Retina (tissue), 1 donor: ENCODE measurements around the gene HCRTR1.
"Not testable (repeated sequence)": the region's sequence is repeated elsewhere in the genome, so short reads cannot be mapped to it uniquely, and the experiment has no call there.

Experiments used
- DNase-seq: peaks from one replicate; pipeline ENCODE4 v3.0.0-alpha.2; 2016

The HCRTR1 gene

GRCh38 chr1:31581821-31582810 lies 35.4 kb upstream of the HCRTR1 start:
- no peak for DNase-seq

- no peak for DNase-seq
Observed at GRCh38 chr1:31583082-31583994, 34.2 kb upstream of the HCRTR1 start.

GRCh38 chr1:31583995-31584868 lies 33.3 kb upstream of the HCRTR1 start:
- no peak for DNase-seq

GRCh38 chr1:31584869-31585735 lies 32.4 kb upstream of the HCRTR1 start:
- DNase-seq, result no peak

GRCh38 chr1:31585736-31586365 lies 31.6 kb upstream of the HCRTR1 start:
- DNase-seq, result no peak

GRCh38 chr1:31586376-31587327 lies 30.8 kb upstream of the HCRTR1 start:
- peak; percentile 47 for DNase-seq

- not testable (repeated sequence) for DNase-seq
Observed at GRCh38 chr1:31587328-31587699, 30.2 kb upstream of the HCRTR1 start.

GRCh38 chr1:31587720-31588423 lies 29.6 kb upstream of the HCRTR1 start:
- DNase-seq, result peak; percentile 72

- peak; percentile 28 for DNase-seq
Observed at GRCh38 chr1:31588751-31589515, 28.6 kb upstream of the HCRTR1 start.

GRCh38 chr1:31591425-31592093 lies 25.9 kb upstream of the HCRTR1 start:
- DNase-seq, result no peak

GRCh38 chr1:31592132-31592531 lies 25.4 kb upstream of the HCRTR1 start:
- DNase-seq, result no peak

GRCh38 chr1:31593136-31593665 lies 24.3 kb upstream of the HCRTR1 start:
- no peak for DNase-seq

- DNase-seq, result no peak
Observed at GRCh38 chr1:31593770-31594632, 23.5 kb upstream of the HCRTR1 start.

- DNase-seq, result peak; percentile 23
Observed at GRCh38 chr1:31595836-31596736, 21.4 kb upstream of the HCRTR1 start.

GRCh38 chr1:31596737-31597097 lies 20.8 kb upstream of the HCRTR1 start:
- DNase-seq, result no peak
